BJ (cell line): ENCODE measurements around the gene PCYT1B. TPM values are rescaled to one million over a fixed set of nuclear protein-coding genes. Genes with fewer than 3 reads are reported as not detected.

Experiments used
- CTCF ChIA-PET: fragments of 350-600 bp; formaldehyde crosslinking; extraction: SDS; loops from one replicate; lab custom pipeline; 2021; ENCODE audit warnings: antibody characterized with exemption, inconsistent platforms; lab: Yijun Ruan, JAX
- POLR2A ChIA-PET: fragments of 300-600 bp; sonication (Branson Sonifier 250); formaldehyde crosslinking; extraction: SDS; loops from one replicate; lab custom pipeline; 2021; ENCODE audit warnings: antibody characterized with exemption; lab: Charles Lee
- DNase-seq: peaks from one replicate; pipeline ENCODE4 v3.0.0-alpha.2; 2011; ENCODE audit warnings: low read depth
- H3K27me3 ChIP-seq: 2 replicates; pipeline ENCODE4 v1.6.0; 2011; ENCODE audit warnings: low read length; ENCODE audit not compliant: control insufficient read depth, insufficient read depth
- H3K36me3 ChIP-seq: 2 replicates; pipeline ENCODE4 v1.5.1; 2011; ENCODE audit warnings: low read length; ENCODE audit not compliant: control insufficient read depth, insufficient read depth
- H3K4me3 ChIP-seq: 2 replicates; pipeline ENCODE4 v1.5.1; 2011; ENCODE audit warnings: low read depth, mild to moderate bottlenecking, control low read depth, low read length
- CTCF ChIP-seq: IDR thresholded peaks from 2 replicates; pipeline ENCODE4 v1.5.1; 2011; ENCODE audit warnings: low read depth, mild to moderate bottlenecking, control low read depth, inconsistent platforms, low read length, moderate library complexity; ENCODE audit not compliant: insufficient read depth
- polyA plus RNA-seq: library from polyadenylated mRNA; depleted of rRNA; stranded (reverse); fragments of >200 nt; gene quantifications from 2 replicates; pipeline ENCODE4 v1.2.3, GENCODE V29; 2011

The PCYT1B gene
- polyA plus RNA-seq, 1 experiment: not detected

GRCh38 chrX:24542756-24543155, 104.4 kb downstream of the PCYT1B start:
- H3K36me3 ChIP-seq: no peaks in the 10 kb centered on the region
- no peak for TF ChIP-seq CTCF
- no peak overlapping the region for H3K4me3 ChIP-seq
- POLR2A ChIA-PET: no interaction called here
- H3K27me3 ChIP-seq: no peaks in the 10 kb centered on the region
- no peak for DNase-seq
- CTCF ChIA-PET: no interaction called here

GRCh38 chrX:24536551-24536950, 110.6 kb downstream of the PCYT1B start:
- H3K27me3 ChIP-seq: no peaks in the 10 kb centered on the region
- ChIA-PET CTCF (interaction anchor here (1.1 to 1.2 kb wide), 2 partner anchors 21 to 25 kb away, joined by 3 to 4 read pairs; no protein-coding TSS in a partner anchor), POLR2A (interaction anchor here (0.6 kb wide), 1 partner anchor 657 kb away, joined by 3 read pairs; no protein-coding TSS in a partner anchor)
- no peak for DNase-seq
- H3K36me3 ChIP-seq: no peaks in the 10 kb centered on the region
- H3K4me3 ChIP-seq: no peak overlapping the region
- no peak for TF ChIP-seq CTCF

- ChIA-PET POLR2A (no interaction called here), CTCF (no interaction called here)
Measured at GRCh38 chrX:24528605-24529004, 118.5 kb downstream of the PCYT1B start.

GRCh38 chrX:24526616-24527015, 120.5 kb downstream of the PCYT1B start:
- Histone ChIP-seq H3K4me3 (no peak overlapping the region), H3K36me3 (no peaks in the 10 kb centered on the region), H3K27me3 (no peaks in the 10 kb centered on the region)
- ChIA-PET CTCF (no interaction called here), POLR2A (no interaction called here)
- no peak for TF ChIP-seq CTCF
- no peak for DNase-seq

More at GRCh38 chrX:24528605-24529004, 118.5 kb downstream of the PCYT1B start:
- TF ChIP-seq CTCF: no peak
- no peaks in the 10 kb centered on the region for H3K36me3 ChIP-seq
- no peak for DNase-seq
- H3K4me3 ChIP-seq: no peak overlapping the region
- H3K27me3 ChIP-seq: no peaks in the 10 kb centered on the region

DNA sequence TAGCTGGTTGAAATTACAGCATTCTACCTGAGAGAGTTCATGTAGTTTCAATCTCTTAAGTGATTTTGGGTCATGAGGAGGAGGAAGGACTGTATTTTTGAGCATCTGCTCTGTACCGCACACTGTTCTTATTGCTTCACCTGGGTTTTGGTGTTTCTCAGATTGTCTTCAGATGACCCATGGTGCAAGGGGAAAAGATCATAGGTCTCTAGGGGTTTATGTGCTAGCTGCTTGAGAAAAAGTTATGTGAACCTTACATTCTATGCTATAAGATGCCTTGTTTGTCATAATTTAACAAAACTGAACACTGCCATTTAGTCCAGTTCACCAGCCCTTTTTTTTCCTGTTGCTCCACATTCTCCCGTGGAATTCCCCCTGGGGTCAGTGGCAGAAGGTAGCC, 121.7 kb downstream of the PCYT1B start:
- POLR2A ChIA-PET: no interaction called here
- TF ChIP-seq CTCF: no peak
- Histone ChIP-seq H3K4me3 (no peak overlapping the region), H3K36me3 (no peaks in the 10 kb centered on the region), H3K27me3 (no peaks in the 10 kb centered on the region)
- DNase-seq: no peak
- CTCF ChIA-PET: no interaction called here
